GM12878 (cell line): Measurements from ENCODE around the gene CALHM3.

Source experiments
- EZH2 ChIP-seq: IDR thresholded peaks from 2 replicates; pipeline ENCODE4 v1.6.1; 2012; ENCODE audit warnings: low read depth, mild to moderate bottlenecking, control low read depth, inconsistent platforms, low read length, borderline replicate concordance; ENCODE audit not compliant: control insufficient read depth
- HCFC1 ChIP-seq: fragments of 150-350 bp; IDR thresholded peaks from 2 replicates; pipeline ENCODE4 v1.6.1; 2014; ENCODE audit warnings: low read length
- HDAC6 ChIP-seq: fragments of 200-600 bp; sonication (generic); IDR thresholded peaks from one replicate; pipeline ENCODE4 v1.8.0; 2017; ENCODE audit warnings: antibody characterized with exemption; ENCODE audit not compliant: unreplicated experiment
- JUND ChIP-seq: IDR thresholded peaks from 2 replicates; pipeline ENCODE4 v1.6.1; 2012; ENCODE audit warnings: low read depth, mild to moderate bottlenecking, low read length, improper control_type of control experiment, moderate library complexity
- TF ChIP-seq, protein P1 (sequence below), 3 experiments: IDR thresholded peaks in 2 of 3; conservative IDR thresholded peaks in 1 of 3; 2 replicates each; pipeline ENCODE4 v1.5.1; 2011; ENCODE audit warnings: low read depth in 3 of 3, low read length in 3 of 3, mild to moderate bottlenecking in 3 of 3, control low read depth in 2 of 3, moderate library complexity in 2 of 3, inconsistent platforms in 1 of 3, mixed read lengths in 1 of 3; ENCODE audit not compliant: control insufficient read depth in 2 of 3, insufficient read depth in 1 of 3; ENCODE audit errors: extremely low read depth in 1 of 3

DNA sequence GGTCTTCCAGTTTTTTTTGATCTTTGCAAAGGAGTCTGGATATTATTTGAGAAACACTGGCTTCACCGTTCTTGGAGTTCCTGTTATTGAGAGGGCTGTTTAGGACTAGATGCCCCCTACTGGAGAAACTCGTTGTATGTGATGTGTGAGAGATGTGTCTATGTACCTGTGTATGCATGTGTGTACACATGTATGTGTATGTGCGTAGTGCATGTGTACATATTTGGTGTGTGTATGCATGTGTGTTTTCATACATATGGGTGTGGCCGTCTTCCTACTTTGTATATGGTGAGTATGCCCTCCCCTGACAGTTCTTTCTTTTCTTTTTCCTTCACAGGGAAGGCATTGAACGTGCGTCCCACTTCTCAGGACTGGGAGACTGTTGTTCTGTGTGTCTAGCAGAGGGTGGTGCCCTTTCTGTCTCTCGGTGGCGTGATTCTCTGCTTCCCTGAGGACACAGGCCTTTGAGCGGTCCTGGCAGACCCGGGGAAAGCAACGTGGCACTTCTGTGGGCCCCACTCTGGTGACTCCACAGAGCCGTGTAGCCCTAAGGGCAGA lies 3.0 kb upstream of the CALHM3 start:
- TF ChIP-seq HCFC1 (no peak), JUND (no peak), HDAC6 (no peak), EZH2 (no peak)
- TF ChIP-seq, protein P1, sequence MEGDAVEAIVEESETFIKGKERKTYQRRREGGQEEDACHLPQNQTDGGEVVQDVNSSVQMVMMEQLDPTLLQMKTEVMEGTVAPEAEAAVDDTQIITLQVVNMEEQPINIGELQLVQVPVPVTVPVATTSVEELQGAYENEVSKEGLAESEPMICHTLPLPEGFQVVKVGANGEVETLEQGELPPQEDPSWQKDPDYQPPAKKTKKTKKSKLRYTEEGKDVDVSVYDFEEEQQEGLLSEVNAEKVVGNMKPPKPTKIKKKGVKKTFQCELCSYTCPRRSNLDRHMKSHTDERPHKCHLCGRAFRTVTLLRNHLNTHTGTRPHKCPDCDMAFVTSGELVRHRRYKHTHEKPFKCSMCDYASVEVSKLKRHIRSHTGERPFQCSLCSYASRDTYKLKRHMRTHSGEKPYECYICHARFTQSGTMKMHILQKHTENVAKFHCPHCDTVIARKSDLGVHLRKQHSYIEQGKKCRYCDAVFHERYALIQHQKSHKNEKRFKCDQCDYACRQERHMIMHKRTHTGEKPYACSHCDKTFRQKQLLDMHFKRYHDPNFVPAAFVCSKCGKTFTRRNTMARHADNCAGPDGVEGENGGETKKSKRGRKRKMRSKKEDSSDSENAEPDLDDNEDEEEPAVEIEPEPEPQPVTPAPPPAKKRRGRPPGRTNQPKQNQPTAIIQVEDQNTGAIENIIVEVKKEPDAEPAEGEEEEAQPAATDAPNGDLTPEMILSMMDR (IDR thresholded peaks at IDR 0.05 in 2 of 3, conservative IDR thresholded peaks at IDR 0.05 in 1 of 3; ENCODE audit: control insufficient read depth in 2 of 3, extremely low read depth in 1 of 3, insufficient read depth in 1 of 3, low read depth in 3 of 3, low read length in 3 of 3): peak; percentile 67 to 82 (median 76)
